ENCODE results near the gene PAK6. TPM values are rescaled to one million over a fixed set of nuclear protein-coding genes. Genes with fewer than 3 reads are reported as not detected.

PAK6 gene
- total and polyA plus RNA-seq, 9 of the 15 experiments (the other 6 are each of a cell fraction or from before 2014, with no cell fraction given) = 0.03 to 0.74 (median 0.16) TPM; not detected in 2

DNA sequence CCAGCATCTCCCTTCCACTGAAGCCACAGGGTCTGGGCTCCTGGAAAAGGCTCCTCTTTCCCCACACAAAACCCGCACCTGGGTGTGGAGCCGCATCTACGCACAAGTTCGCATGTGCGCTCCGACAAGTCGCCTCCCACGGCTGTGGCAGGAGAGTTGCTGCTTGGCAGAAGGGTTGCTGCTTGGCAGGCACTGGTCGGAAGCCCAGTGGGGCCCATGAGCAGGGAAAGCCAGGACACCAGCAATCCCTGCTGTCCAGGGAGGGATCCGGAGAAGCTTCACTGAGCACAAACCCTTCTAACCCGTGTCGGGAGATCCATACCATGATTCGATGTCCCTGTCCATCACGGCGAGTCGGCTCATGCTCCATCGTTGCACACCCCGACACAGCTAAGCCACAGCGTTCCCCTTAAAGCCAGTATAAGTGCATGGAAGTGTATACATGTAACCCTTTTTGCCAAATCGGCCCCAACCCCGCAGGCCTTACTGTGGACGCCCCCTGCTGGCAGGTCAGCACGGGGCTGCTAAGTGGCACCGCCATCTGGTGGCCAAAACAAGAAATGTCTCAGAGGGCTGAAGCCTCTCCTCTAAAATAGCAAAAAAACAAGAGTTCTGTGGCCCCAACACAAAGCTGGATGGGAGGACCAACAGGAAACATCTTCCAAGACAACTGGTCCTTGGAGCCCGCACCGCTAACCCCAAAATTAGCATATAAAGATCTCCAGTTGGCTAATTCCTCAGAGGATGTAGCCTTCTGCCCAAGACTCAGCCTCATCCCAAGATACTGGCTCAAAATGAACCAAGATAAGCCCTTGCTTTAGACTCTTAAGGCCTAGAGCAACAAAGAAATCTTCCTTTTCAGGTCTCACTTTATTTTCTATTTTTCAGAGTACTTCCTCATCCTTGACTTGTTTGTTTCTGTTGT lies 35.7 kb downstream of the PAK6 start (continued):
- no peak for TF ChIP-seq ZNF584 (CRISPR knock-in tag; IDR thresholded peaks at IDR 0.05; ENCODE audit: low read depth)
- TF ChIP-seq, protein P1, sequence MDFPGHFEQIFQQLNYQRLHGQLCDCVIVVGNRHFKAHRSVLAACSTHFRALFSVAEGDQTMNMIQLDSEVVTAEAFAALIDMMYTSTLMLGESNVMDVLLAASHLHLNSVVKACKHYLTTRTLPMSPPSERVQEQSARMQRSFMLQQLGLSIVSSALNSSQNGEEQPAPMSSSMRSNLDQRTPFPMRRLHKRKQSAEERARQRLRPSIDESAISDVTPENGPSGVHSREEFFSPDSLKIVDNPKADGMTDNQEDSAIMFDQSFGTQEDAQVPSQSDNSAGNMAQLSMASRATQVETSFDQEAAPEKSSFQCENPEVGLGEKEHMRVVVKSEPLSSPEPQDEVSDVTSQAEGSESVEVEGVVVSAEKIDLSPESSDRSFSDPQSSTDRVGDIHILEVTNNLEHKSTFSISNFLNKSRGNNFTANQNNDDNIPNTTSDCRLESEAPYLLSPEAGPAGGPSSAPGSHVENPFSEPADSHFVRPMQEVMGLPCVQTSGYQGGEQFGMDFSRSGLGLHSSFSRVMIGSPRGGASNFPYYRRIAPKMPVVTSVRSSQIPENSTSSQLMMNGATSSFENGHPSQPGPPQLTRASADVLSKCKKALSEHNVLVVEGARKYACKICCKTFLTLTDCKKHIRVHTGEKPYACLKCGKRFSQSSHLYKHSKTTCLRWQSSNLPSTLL (IDR thresholded peaks at IDR 0.05) = no peak
- no peak for TF ChIP-seq MYBL2 (IDR thresholded peaks at IDR 0.05; ENCODE audit: low read depth)
- TF ChIP-seq MYBL2 (CRISPR knock-in tag; IDR thresholded peaks at IDR 0.05; ENCODE audit: borderline replicate concordance) = no peak
- TF ChIP-seq NFE2L1 (tag; IDR thresholded peaks at IDR 0.05; ENCODE audit: borderline replicate concordance, low read depth) = no peak
- TF ChIP-seq, protein P2, sequence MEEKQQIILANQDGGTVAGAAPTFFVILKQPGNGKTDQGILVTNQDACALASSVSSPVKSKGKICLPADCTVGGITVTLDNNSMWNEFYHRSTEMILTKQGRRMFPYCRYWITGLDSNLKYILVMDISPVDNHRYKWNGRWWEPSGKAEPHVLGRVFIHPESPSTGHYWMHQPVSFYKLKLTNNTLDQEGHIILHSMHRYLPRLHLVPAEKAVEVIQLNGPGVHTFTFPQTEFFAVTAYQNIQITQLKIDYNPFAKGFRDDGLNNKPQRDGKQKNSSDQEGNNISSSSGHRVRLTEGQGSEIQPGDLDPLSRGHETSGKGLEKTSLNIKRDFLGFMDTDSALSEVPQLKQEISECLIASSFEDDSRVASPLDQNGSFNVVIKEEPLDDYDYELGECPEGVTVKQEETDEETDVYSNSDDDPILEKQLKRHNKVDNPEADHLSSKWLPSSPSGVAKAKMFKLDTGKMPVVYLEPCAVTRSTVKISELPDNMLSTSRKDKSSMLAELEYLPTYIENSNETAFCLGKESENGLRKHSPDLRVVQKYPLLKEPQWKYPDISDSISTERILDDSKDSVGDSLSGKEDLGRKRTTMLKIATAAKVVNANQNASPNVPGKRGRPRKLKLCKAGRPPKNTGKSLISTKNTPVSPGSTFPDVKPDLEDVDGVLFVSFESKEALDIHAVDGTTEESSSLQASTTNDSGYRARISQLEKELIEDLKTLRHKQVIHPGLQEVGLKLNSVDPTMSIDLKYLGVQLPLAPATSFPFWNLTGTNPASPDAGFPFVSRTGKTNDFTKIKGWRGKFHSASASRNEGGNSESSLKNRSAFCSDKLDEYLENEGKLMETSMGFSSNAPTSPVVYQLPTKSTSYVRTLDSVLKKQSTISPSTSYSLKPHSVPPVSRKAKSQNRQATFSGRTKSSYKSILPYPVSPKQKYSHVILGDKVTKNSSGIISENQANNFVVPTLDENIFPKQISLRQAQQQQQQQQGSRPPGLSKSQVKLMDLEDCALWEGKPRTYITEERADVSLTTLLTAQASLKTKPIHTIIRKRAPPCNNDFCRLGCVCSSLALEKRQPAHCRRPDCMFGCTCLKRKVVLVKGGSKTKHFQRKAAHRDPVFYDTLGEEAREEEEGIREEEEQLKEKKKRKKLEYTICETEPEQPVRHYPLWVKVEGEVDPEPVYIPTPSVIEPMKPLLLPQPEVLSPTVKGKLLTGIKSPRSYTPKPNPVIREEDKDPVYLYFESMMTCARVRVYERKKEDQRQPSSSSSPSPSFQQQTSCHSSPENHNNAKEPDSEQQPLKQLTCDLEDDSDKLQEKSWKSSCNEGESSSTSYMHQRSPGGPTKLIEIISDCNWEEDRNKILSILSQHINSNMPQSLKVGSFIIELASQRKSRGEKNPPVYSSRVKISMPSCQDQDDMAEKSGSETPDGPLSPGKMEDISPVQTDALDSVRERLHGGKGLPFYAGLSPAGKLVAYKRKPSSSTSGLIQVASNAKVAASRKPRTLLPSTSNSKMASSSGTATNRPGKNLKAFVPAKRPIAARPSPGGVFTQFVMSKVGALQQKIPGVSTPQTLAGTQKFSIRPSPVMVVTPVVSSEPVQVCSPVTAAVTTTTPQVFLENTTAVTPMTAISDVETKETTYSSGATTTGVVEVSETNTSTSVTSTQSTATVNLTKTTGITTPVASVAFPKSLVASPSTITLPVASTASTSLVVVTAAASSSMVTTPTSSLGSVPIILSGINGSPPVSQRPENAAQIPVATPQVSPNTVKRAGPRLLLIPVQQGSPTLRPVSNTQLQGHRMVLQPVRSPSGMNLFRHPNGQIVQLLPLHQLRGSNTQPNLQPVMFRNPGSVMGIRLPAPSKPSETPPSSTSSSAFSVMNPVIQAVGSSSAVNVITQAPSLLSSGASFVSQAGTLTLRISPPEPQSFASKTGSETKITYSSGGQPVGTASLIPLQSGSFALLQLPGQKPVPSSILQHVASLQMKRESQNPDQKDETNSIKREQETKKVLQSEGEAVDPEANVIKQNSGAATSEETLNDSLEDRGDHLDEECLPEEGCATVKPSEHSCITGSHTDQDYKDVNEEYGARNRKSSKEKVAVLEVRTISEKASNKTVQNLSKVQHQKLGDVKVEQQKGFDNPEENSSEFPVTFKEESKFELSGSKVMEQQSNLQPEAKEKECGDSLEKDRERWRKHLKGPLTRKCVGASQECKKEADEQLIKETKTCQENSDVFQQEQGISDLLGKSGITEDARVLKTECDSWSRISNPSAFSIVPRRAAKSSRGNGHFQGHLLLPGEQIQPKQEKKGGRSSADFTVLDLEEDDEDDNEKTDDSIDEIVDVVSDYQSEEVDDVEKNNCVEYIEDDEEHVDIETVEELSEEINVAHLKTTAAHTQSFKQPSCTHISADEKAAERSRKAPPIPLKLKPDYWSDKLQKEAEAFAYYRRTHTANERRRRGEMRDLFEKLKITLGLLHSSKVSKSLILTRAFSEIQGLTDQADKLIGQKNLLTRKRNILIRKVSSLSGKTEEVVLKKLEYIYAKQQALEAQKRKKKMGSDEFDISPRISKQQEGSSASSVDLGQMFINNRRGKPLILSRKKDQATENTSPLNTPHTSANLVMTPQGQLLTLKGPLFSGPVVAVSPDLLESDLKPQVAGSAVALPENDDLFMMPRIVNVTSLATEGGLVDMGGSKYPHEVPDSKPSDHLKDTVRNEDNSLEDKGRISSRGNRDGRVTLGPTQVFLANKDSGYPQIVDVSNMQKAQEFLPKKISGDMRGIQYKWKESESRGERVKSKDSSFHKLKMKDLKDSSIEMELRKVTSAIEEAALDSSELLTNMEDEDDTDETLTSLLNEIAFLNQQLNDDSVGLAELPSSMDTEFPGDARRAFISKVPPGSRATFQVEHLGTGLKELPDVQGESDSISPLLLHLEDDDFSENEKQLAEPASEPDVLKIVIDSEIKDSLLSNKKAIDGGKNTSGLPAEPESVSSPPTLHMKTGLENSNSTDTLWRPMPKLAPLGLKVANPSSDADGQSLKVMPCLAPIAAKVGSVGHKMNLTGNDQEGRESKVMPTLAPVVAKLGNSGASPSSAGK (IDR thresholded peaks at IDR 0.05) = no peak
- no peak for TF ChIP-seq NR1H2 (CRISPR knock-in tag; IDR thresholded peaks at IDR 0.05)
- no peak for TF ChIP-seq ZNF717 (CRISPR knock-in tag; IDR thresholded peaks at IDR 0.05)
- peak; percentile 88; the same call in 1 of the 2 replicates for TF ChIP-seq LCOR (CRISPR knock-in tag; IDR thresholded peaks at IDR 0.05)
- TF ChIP-seq BRCA1 (IDR thresholded peaks at IDR 0.05) = no peak
- TF ChIP-seq BRCA1 (CRISPR knock-in tag; IDR thresholded peaks at IDR 0.05) = no peak
- no peak for TF ChIP-seq RBFOX2 (IDR thresholded peaks at IDR 0.05; ENCODE audit: low read depth, low read length)
- no peak for TF ChIP-seq BRF1 (IDR thresholded peaks at IDR 0.05; ENCODE audit: borderline replicate concordance, extremely low read depth, insufficient read length)
- TF ChIP-seq ARID1B (IDR thresholded peaks at IDR 0.05) = no peak

All from K562 (cell line).